SK-N-SH treated with all-trans-retinoic acid at 6 μM for 48 hours (cell line): Measurements from ENCODE around the gene MEIS2.

Experiments used
- ATAC-seq: fragments of 200-7000 bp; cut with Tn5 transposase; 3 replicates; pipeline ENCODE4 v1.9.1; 2020; ENCODE audit warnings: mild to moderate bottlenecking, moderate library complexity
- ARNTL ChIP-seq: fragments of 450-650 bp; formaldehyde crosslinking; IDR thresholded peaks from 2 replicates; pipeline ENCODE4 v1.5.0; 2020; ENCODE audit warnings: low read depth, mild to moderate bottlenecking, moderate library complexity, borderline replicate concordance
- BACH2 ChIP-seq: fragments of 250-450 bp; sonication (Bioruptor Pico); IDR thresholded peaks from 2 replicates; pipeline ENCODE4 v1.9.0; 2021; ENCODE audit warnings: mild to moderate bottlenecking, borderline replicate concordance
- CSDC2 ChIP-seq: fragments of 250-450 bp; sonication (Bioruptor Pico); IDR thresholded peaks from 2 replicates; pipeline ENCODE4 v1.5.0; 2020; ENCODE audit warnings: mild to moderate bottlenecking, moderate library complexity
- ESRRG ChIP-seq: fragments of 250-450 bp; sonication (Bioruptor Pico); IDR thresholded peaks from 2 replicates; pipeline ENCODE4 v1.6.1; 2021; ENCODE audit warnings: mild to moderate bottlenecking
- GLIS3 ChIP-seq: fragments of 250-450 bp; sonication (Bioruptor Pico); IDR thresholded peaks from 2 replicates; pipeline ENCODE4 v1.5.0; 2020; ENCODE audit warnings: mild to moderate bottlenecking, moderate library complexity
- POU6F1 ChIP-seq: fragments of 250-450 bp; sonication (Bioruptor Pico); IDR thresholded peaks from 2 replicates; pipeline ENCODE4 v1.8.0; 2021; ENCODE audit warnings: low read depth, mild to moderate bottlenecking, moderate library complexity, borderline replicate concordance
- PPARA ChIP-seq: fragments of 250-450 bp; sonication (Bioruptor Pico); IDR thresholded peaks from 2 replicates; pipeline ENCODE4 v1.5.0; 2020; ENCODE audit warnings: mild to moderate bottlenecking, borderline replicate concordance
- RARB ChIP-seq: fragments of 250-450 bp; sonication (Bioruptor Pico); IDR thresholded peaks from 2 replicates; pipeline ENCODE4 v1.8.0; 2021; ENCODE audit warnings: mild to moderate bottlenecking, moderate library complexity
- SNAI2 ChIP-seq: fragments of 250-450 bp; sonication (Bioruptor Pico); IDR thresholded peaks from 2 replicates; pipeline ENCODE4 v1.5.0; 2020; ENCODE audit warnings: mild to moderate bottlenecking, moderate library complexity
- TCF4 ChIP-seq: fragments of 250-450 bp; sonication (Bioruptor Pico); IDR thresholded peaks from 2 replicates; pipeline ENCODE4 v1.8.0; 2021; ENCODE audit warnings: mild to moderate bottlenecking, moderate library complexity, borderline replicate concordance
- TOX ChIP-seq: fragments of 250-450 bp; sonication (Bioruptor Pico); IDR thresholded peaks from 2 replicates; pipeline ENCODE4 v1.8.0; 2021; ENCODE audit warnings: mild to moderate bottlenecking, moderate library complexity, borderline replicate concordance
- ZC3H10 ChIP-seq: fragments of 250-450 bp; sonication (Bioruptor Pico); IDR thresholded peaks from 2 replicates; pipeline ENCODE4 v1.5.1; 2021; ENCODE audit warnings: mild to moderate bottlenecking, moderate library complexity
- ZFP3 ChIP-seq: fragments of 250-450 bp; sonication (Bioruptor Pico); IDR thresholded peaks from 2 replicates; pipeline ENCODE4 v1.5.0; 2020; ENCODE audit warnings: mild to moderate bottlenecking, moderate library complexity
- ZFP30 ChIP-seq: fragments of 450-650 bp; formaldehyde crosslinking; IDR thresholded peaks from 2 replicates; pipeline ENCODE4 v1.5.0; 2022; ENCODE audit warnings: mild to moderate bottlenecking, moderate library complexity
- ZNF70 ChIP-seq: fragments of 450-650 bp; formaldehyde crosslinking; IDR thresholded peaks from 2 replicates; pipeline ENCODE4 v1.5.0; 2020; ENCODE audit warnings: mild to moderate bottlenecking, moderate library complexity
- ZNF8 ChIP-seq: fragments of 450-650 bp; formaldehyde crosslinking; IDR thresholded peaks from 2 replicates; pipeline ENCODE4 v1.5.0; 2020; ENCODE audit warnings: mild to moderate bottlenecking, moderate library complexity
- TF ChIP-seq, protein P1 (sequence below): fragments of 250-450 bp; sonication (Bioruptor Pico); IDR thresholded peaks from 2 replicates; pipeline ENCODE4 v1.8.0; 2020; ENCODE audit warnings: mild to moderate bottlenecking, moderate library complexity, borderline replicate concordance
- TF ChIP-seq, protein P2 (sequence below): fragments of 250-450 bp; sonication (Bioruptor Pico); IDR thresholded peaks from 2 replicates; pipeline ENCODE4 v1.5.1; 2021; ENCODE audit warnings: mild to moderate bottlenecking, moderate library complexity
- TF ChIP-seq, protein P3 (sequence below): fragments of 250-450 bp; sonication (Bioruptor Pico); IDR thresholded peaks from 2 replicates; pipeline ENCODE4 v1.5.0; 2020; ENCODE audit warnings: mild to moderate bottlenecking, moderate library complexity

Gene MEIS2

GRCh38 chr15:36886701-36887100, 213.6 kb downstream of the MEIS2 start:
- TF ChIP-seq BACH2 (CRISPR knock-in tag), result no peak
- no peak for ATAC-seq

DNA sequence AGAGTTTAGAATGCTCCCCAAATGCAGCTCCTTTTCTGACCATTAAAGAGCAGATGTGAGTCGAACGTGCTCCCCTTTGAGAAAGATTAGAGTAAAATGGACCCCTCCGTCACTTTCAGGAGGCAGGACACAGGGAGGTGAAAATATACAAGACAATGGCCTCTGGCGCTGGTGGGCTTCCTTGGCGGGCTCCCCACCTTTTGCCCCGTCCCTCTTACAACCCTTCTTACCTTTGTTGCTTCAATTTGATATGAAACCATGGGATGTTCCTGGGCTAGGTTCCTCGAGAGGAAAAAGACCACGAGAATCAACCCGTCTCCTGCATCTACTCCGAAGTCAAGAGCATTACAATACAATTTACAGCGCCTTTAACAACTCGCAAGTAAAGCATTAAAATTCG, 214.2 kb downstream of the MEIS2 start:
- TF ChIP-seq GLIS3 (no peak), ARNTL (no peak)
- no peak for ATAC-seq

- no peak; the same call in 2 of the 3 replicates for ATAC-seq
- TF ChIP-seq ZC3H10 (no peak), CSDC2 (CRISPR knock-in tag) (no peak), RARB (CRISPR knock-in tag) (no peak), SNAI2 (CRISPR knock-in tag) (no peak), ZFP3 (no peak), ARNTL (no peak), ZFP30 (CRISPR knock-in tag) (no peak), ZNF8 (CRISPR knock-in tag) (no peak), ZNF70 (CRISPR knock-in tag) (no peak)
- TF ChIP-seq, protein P1, sequence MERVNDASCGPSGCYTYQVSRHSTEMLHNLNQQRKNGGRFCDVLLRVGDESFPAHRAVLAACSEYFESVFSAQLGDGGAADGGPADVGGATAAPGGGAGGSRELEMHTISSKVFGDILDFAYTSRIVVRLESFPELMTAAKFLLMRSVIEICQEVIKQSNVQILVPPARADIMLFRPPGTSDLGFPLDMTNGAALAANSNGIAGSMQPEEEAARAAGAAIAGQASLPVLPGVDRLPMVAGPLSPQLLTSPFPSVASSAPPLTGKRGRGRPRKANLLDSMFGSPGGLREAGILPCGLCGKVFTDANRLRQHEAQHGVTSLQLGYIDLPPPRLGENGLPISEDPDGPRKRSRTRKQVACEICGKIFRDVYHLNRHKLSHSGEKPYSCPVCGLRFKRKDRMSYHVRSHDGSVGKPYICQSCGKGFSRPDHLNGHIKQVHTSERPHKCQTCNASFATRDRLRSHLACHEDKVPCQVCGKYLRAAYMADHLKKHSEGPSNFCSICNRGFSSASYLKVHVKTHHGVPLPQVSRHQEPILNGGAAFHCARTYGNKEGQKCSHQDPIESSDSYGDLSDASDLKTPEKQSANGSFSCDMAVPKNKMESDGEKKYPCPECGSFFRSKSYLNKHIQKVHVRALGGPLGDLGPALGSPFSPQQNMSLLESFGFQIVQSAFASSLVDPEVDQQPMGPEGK (CRISPR knock-in tag), result no peak
- TF ChIP-seq, protein P2, sequence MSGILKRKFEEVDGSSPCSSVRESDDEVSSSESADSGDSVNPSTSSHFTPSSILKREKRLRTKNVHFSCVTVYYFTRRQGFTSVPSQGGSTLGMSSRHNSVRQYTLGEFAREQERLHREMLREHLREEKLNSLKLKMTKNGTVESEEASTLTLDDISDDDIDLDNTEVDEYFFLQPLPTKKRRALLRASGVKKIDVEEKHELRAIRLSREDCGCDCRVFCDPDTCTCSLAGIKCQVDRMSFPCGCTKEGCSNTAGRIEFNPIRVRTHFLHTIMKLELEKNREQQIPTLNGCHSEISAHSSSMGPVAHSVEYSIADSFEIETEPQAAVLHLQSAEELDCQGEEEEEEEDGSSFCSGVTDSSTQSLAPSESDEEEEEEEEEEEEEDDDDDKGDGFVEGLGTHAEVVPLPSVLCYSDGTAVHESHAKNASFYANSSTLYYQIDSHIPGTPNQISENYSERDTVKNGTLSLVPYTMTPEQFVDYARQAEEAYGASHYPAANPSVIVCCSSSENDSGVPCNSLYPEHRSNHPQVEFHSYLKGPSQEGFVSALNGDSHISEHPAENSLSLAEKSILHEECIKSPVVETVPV (CRISPR knock-in tag), result no peak
Observed at GRCh38 chr15:36885771-36886170, 214.6 kb downstream of the MEIS2 start.

DNA sequence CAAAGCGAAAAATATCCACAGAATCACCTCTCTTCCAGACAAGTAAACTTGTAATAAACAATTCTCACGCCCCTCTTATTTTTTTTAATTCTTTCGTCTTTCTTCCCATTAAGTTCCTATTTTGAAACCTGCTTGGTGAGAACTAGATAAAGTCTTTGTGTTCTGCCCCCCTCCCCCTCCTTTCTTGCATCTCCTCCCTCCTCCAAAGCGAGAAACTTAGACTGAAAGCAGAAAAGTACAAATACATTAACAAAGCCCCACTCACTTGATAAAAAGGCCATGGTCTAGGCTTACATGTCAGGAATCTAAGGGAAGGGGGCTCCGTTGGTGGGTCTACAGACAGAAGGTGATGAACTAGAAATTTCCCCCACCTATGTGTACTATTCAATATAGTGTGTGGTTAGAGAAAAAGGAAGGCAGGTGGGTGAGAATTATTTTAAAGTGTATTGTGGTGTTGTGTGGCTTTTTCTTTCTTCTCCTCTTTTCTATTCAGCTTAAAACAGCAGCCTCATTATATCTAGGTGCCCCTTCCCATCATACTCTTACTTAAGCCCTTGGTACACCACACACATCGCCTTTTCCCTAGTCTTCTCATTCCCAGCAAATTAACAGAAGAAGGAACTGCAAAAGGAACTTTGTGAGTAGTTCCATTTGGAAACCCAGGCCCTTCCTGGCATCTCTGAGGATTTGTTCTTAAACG, 215.3 kb downstream of the MEIS2 start:
- no peak for TF ChIP-seq ZFP30 (CRISPR knock-in tag)
- ATAC-seq, result no peak

- ATAC-seq, result no peak
- no peak for TF ChIP-seq PPARA (CRISPR knock-in tag)
- TF ChIP-seq TOX (CRISPR knock-in tag), result no peak
- TF ChIP-seq, protein P2 (CRISPR knock-in tag), result no peak
Observed at GRCh38 chr15:36884518-36884875, 215.9 kb downstream of the MEIS2 start.

- ATAC-seq, result peak; percentile 77
- TF ChIP-seq TCF4 (CRISPR knock-in tag) (no peak), RARB (CRISPR knock-in tag) (no peak), ZNF70 (CRISPR knock-in tag) (no peak), GLIS3 (no peak), ESRRG (CRISPR knock-in tag) (no peak), ARNTL (no peak), POU6F1 (CRISPR knock-in tag) (no peak)
- TF ChIP-seq, protein P1 (CRISPR knock-in tag), result 0 out of 2 replicates have a peak, but pooled peaks have one; percentile 3
- TF ChIP-seq, protein P3, sequence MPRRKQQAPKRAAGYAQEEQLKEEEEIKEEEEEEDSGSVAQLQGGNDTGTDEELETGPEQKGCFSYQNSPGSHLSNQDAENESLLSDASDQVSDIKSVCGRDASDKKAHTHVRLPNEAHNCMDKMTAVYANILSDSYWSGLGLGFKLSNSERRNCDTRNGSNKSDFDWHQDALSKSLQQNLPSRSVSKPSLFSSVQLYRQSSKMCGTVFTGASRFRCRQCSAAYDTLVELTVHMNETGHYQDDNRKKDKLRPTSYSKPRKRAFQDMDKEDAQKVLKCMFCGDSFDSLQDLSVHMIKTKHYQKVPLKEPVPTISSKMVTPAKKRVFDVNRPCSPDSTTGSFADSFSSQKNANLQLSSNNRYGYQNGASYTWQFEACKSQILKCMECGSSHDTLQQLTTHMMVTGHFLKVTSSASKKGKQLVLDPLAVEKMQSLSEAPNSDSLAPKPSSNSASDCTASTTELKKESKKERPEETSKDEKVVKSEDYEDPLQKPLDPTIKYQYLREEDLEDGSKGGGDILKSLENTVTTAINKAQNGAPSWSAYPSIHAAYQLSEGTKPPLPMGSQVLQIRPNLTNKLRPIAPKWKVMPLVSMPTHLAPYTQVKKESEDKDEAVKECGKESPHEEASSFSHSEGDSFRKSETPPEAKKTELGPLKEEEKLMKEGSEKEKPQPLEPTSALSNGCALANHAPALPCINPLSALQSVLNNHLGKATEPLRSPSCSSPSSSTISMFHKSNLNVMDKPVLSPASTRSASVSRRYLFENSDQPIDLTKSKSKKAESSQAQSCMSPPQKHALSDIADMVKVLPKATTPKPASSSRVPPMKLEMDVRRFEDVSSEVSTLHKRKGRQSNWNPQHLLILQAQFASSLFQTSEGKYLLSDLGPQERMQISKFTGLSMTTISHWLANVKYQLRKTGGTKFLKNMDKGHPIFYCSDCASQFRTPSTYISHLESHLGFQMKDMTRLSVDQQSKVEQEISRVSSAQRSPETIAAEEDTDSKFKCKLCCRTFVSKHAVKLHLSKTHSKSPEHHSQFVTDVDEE (CRISPR knock-in tag), result no peak
Observed at GRCh38 chr15:36883713-36884517, 216.4 kb downstream of the MEIS2 start.
